Omental fat pad (tissue), 4 donors: Measurements from ENCODE around the gene TMEM150C. TPM values are rescaled to one million over a fixed set of nuclear protein-coding genes. Genes with fewer than 3 reads are reported as not detected.
A peak's percentile ranks its signal among the peaks of the same experiment; 100 is the strongest.

Experiments
- ATAC-seq: fragments of 150-250 bp; one replicate; pipeline ENCODE4 v1.9.1; 2016; ENCODE audit warnings: mild to moderate bottlenecking, moderate library complexity; ENCODE audit not compliant: low FRiP score
- DNase-seq: peaks from one replicate; pipeline ENCODE4 v3.0.0-alpha.2; 2019; ENCODE audit warnings: low spot score
- CTCF ChIP-seq, 3 donors: fragments of 450-650 bp; IDR thresholded peaks; one replicate each; pipeline ENCODE4 v1.5.1; 2016 to 2017; ENCODE audit warnings: antibody characterized with exemption in 3 of 3, mild to moderate bottlenecking in 3 of 3, moderate library complexity in 2 of 3
- total RNA-seq, 4 donors: library from RNA; depleted of rRNA; stranded (reverse); fragments of >200 nt; gene quantifications; one replicate each; pipeline ENCODE4 v1.1.0, GENCODE V29; 2016

The TMEM150C gene
- total RNA-seq, 4 donors from 2014 or later, result 14.4 to 92.4 (median 26.8) TPM

GRCh38 chr4:82463221-82463620, 98.6 kb downstream of the TMEM150C start:
- no peak for ATAC-seq
- TF ChIP-seq CTCF (IDR thresholded peaks at IDR 0.05), result no peak
- no peak for DNase-seq

- peak; percentile 93 for DNase-seq
These were observed 99.4 kb downstream of the TMEM150C start for GRCh38 chr4:82462415-82462831.

GRCh38 chr4:82461710-82462109, 100.1 kb downstream of the TMEM150C start:
- ATAC-seq, result no peak
- no peak for DNase-seq
- no peak for TF ChIP-seq CTCF (IDR thresholded peaks at IDR 0.05)

More at GRCh38 chr4:82462415-82462831, 99.4 kb downstream of the TMEM150C start:
- peak; percentile 87 for ATAC-seq
- TF ChIP-seq CTCF (IDR thresholded peaks at IDR 0.05), result no peak

GRCh38 chr4:82458729-82459128, 103.1 kb downstream of the TMEM150C start:
- no peak for ATAC-seq
- no peak for DNase-seq
- no peak for TF ChIP-seq CTCF (IDR thresholded peaks at IDR 0.05)

- no peak for ATAC-seq
- TF ChIP-seq CTCF (IDR thresholded peaks at IDR 0.05), result no peak
- DNase-seq, result no peak
These were observed 104.5 kb downstream of the TMEM150C start for GRCh38 chr4:82457266-82457665.

- no peak for TF ChIP-seq CTCF (IDR thresholded peaks at IDR 0.05)
- no peak for ATAC-seq
- no peak for DNase-seq
These were observed 109.8 kb downstream of the TMEM150C start for GRCh38 chr4:82452026-82452425.

- no peak for TF ChIP-seq CTCF (IDR thresholded peaks at IDR 0.05)
- ATAC-seq (no peak), DNase-seq (no peak)
These were observed 110.6 kb downstream of the TMEM150C start for GRCh38 chr4:82450966-82451755.
